Activated naive CD4-positive, alpha-beta T cell treated with anti-CD3 and anti-CD28 coated beads for 36 hours (primary cell): ENCODE measurements around the gene ZFP1. TPM values are rescaled to one million over a fixed set of nuclear protein-coding genes. Genes with fewer than 3 reads are reported as not detected.
"Not testable (repeated sequence)": the region's sequence is repeated elsewhere in the genome, so short reads cannot be mapped to it uniquely, and the experiment has no call there.

Experiments used
- CTCF ChIA-PET: fragments of 350-600 bp; sonication (Branson Sonifier 250); formaldehyde crosslinking; loops from one replicate; lab custom pipeline; 2021; ENCODE audit warnings: antibody characterized with exemption; lab: Charles Lee
- DNase-seq: peaks from one replicate; pipeline ENCODE4 v3.0.0-alpha.2; 2020
- H3K27ac Mint-ChIP-seq: one replicate; pipeline ENCODE4 v1.8.0; 2021; ENCODE audit warnings: mild to moderate bottlenecking, mixed read lengths
- H3K27me3 Mint-ChIP-seq: one replicate; pipeline ENCODE4 v1.8.0; 2021; ENCODE audit warnings: low read depth, mixed read lengths
- H3K36me3 Mint-ChIP-seq: one replicate; pipeline ENCODE4 v1.8.0; 2021; ENCODE audit warnings: low read depth, mixed read lengths
- H3K4me1 Mint-ChIP-seq: one replicate; pipeline ENCODE4 v1.8.0; 2021; ENCODE audit warnings: low read depth, mixed read lengths
- H3K4me3 Mint-ChIP-seq: one replicate; pipeline ENCODE4 v1.8.0; 2021; ENCODE audit warnings: mild to moderate bottlenecking, moderate library complexity, mixed read lengths
- H3K9me3 Mint-ChIP-seq: one replicate; pipeline ENCODE4 v1.8.0; 2021; ENCODE audit warnings: mixed read lengths
- intact Hi-C: fragments of 100-400 bp; cut with micrococcal nuclease; formaldehyde crosslinking; loops from one replicate; pipeline ENCODE4 v1.15.1; 2023
- total RNA-seq, 2 experiments: library from RNA; stranded (reverse); gene quantifications; one replicate each; pipeline ENCODE4 v1.2.3, GENCODE V29; 2021

The ZFP1 gene
- total RNA-seq, 2 experiments from 2014 or later: 20.2 to 20.9 TPM

GRCh38 chr16:75198135-75198600, 49.8 kb downstream of the ZFP1 start:
- no peaks in the 10 kb centered on the region for H3K9me3 Mint-ChIP-seq
- no peak overlapping the region for H3K4me3 Mint-ChIP-seq
- no peak for DNase-seq
- H3K27ac Mint-ChIP-seq: no peak overlapping the region
- intact Hi-C loops: loop anchor here (2.0 kb wide), 2 partner anchors 21 to 319 kb away; partner anchors contain the start of gene CTRB1
- CTCF ChIA-PET: interaction anchor here (0.8 to 3.9 kb wide), 19 partner anchors 11 to 593 kb away, joined by 3 to 45 read pairs (median 10); partner anchors contain the start of genes ADAT1 and TMEM170A
- no peaks in the 10 kb centered on the region for H3K36me3 Mint-ChIP-seq
- peaks cover 9% of the 10 kb centered on the region for H3K4me1 Mint-ChIP-seq
- H3K27me3 Mint-ChIP-seq: peaks cover 13% of the 10 kb centered on the region

GRCh38 chr16:75202069-75202590, 53.8 kb downstream of the ZFP1 start:
- intact Hi-C loops: no loop called here
- no peak overlapping the region for H3K27ac Mint-ChIP-seq
- no peak overlapping the region for H3K4me3 Mint-ChIP-seq
- no peaks in the 10 kb centered on the region for H3K36me3 Mint-ChIP-seq
- DNase-seq: no peak
- no peaks in the 10 kb centered on the region for H3K9me3 Mint-ChIP-seq
- peaks cover 9% of the 10 kb centered on the region for H3K4me1 Mint-ChIP-seq
- peaks cover 10% of the 10 kb centered on the region for H3K27me3 Mint-ChIP-seq
- CTCF ChIA-PET: interaction anchor here (1.2 to 3.9 kb wide), 3 partner anchors 31 to 315 kb away, joined by 4 to 45 read pairs (median 5); no protein-coding TSS in a partner anchor

- Mint-ChIP-seq H3K27ac (no peak overlapping the region), H3K36me3 (no peaks in the 10 kb centered on the region), H3K27me3 (peaks cover 5% of the 10 kb centered on the region), H3K4me1 (peaks cover 9% of the 10 kb centered on the region), H3K9me3 (no peaks in the 10 kb centered on the region), H3K4me3 (no peak overlapping the region)
- CTCF ChIA-PET: interaction anchor here (1.1 kb wide), 1 partner anchor 31 kb away, joined by 4 read pairs; no protein-coding TSS in a partner anchor
- DNase-seq: no peak
- intact Hi-C loops: no loop called here
Measured at GRCh38 chr16:75203096-75203495, 54.8 kb downstream of the ZFP1 start.

GRCh38 chr16:75203667-75204409, 55.5 kb downstream of the ZFP1 start:
- Mint-ChIP-seq H3K27ac (no peak overlapping the region), H3K36me3 (no peaks in the 10 kb centered on the region), H3K4me3 (no peak overlapping the region), H3K27me3 (no peaks in the 10 kb centered on the region), H3K9me3 (no peaks in the 10 kb centered on the region), H3K4me1 (peaks cover 9% of the 10 kb centered on the region)
- no peak for DNase-seq
- intact Hi-C loops: no loop called here
- CTCF ChIA-PET: interaction anchor here (1.1 kb wide), 2 partner anchors 16 to 30 kb away, joined by 4 to 5 read pairs; no protein-coding TSS in a partner anchor

GRCh38 chr16:75204410-75204758, 56.1 kb downstream of the ZFP1 start:
- Mint-ChIP-seq H3K27me3 (no peaks in the 10 kb centered on the region), H3K4me1 (peaks cover 9% of the 10 kb centered on the region), H3K4me3 (no peak overlapping the region), H3K9me3 (no peaks in the 10 kb centered on the region), H3K36me3 (no peaks in the 10 kb centered on the region), H3K27ac (no peak overlapping the region)
- CTCF ChIA-PET: interaction anchor here (1.1 kb wide), 1 partner anchor 15 kb away, joined by 5 read pairs; no protein-coding TSS in a partner anchor
- intact Hi-C loops: no loop called here
- no peak for DNase-seq

GRCh38 chr16:75204905-75205304, 56.6 kb downstream of the ZFP1 start:
- H3K4me1 Mint-ChIP-seq, DNase-seq, intact Hi-C loops, CTCF ChIA-PET, H3K36me3 Mint-ChIP-seq, H3K4me3 Mint-ChIP-seq, H3K27me3 Mint-ChIP-seq, H3K27ac Mint-ChIP-seq, H3K9me3 Mint-ChIP-seq: not testable (repeated sequence)

- DNase-seq, CTCF ChIA-PET, H3K9me3 Mint-ChIP-seq, H3K27ac Mint-ChIP-seq, H3K36me3 Mint-ChIP-seq, H3K4me3 Mint-ChIP-seq, H3K4me1 Mint-ChIP-seq, H3K27me3 Mint-ChIP-seq, intact Hi-C loops: not testable (repeated sequence)
Measured at GRCh38 chr16:75205438-75205837, 57.1 kb downstream of the ZFP1 start.

- H3K4me1 Mint-ChIP-seq, CTCF ChIA-PET, H3K4me3 Mint-ChIP-seq, H3K9me3 Mint-ChIP-seq, H3K36me3 Mint-ChIP-seq, DNase-seq, intact Hi-C loops, H3K27me3 Mint-ChIP-seq, H3K27ac Mint-ChIP-seq: not testable (repeated sequence)
Measured at GRCh38 chr16:75205961-75206748, 57.8 kb downstream of the ZFP1 start.

- H3K36me3 Mint-ChIP-seq: no peaks in the 10 kb centered on the region
- intact Hi-C loops: no loop called here
Measured at GRCh38 chr16:75206749-75207451, 58.6 kb downstream of the ZFP1 start, which contains the start of gene CTRB2. CTRB2 (minus strand) TSS chr16:75207161; CDS start chr16:75207141, 20 bp downstream.

GRCh38 chr16:75207831-75208230, 59.5 kb downstream of the ZFP1 start:
- H3K27ac Mint-ChIP-seq: no peak overlapping the region
- H3K27me3 Mint-ChIP-seq: no peaks in the 10 kb centered on the region
- no peaks in the 10 kb centered on the region for H3K9me3 Mint-ChIP-seq
- intact Hi-C loops: no loop called here
- CTCF ChIA-PET: no interaction called here
- H3K4me3 Mint-ChIP-seq: no peak overlapping the region
- H3K4me1 Mint-ChIP-seq: no peaks in the 10 kb centered on the region
- DNase-seq: no peak
- H3K36me3 Mint-ChIP-seq: no peaks in the 10 kb centered on the region

More at GRCh38 chr16:75206749-75207451, 58.6 kb downstream of the ZFP1 start, which contains the start of gene CTRB2:
- DNase-seq: no peak
- Mint-ChIP-seq H3K4me1 (no peaks in the 10 kb centered on the region), H3K27ac (no peak within 1 kb of the TSS), H3K27me3 (no peaks in the 10 kb centered on the region), H3K9me3 (no peaks in the 10 kb centered on the region), H3K4me3 (no peak within 1 kb of the TSS)
- CTCF ChIA-PET: no interaction called here

GRCh38 chr16:75208242-75208825, 60.0 kb downstream of the ZFP1 start:
- Mint-ChIP-seq H3K27ac (no peak overlapping the region), H3K4me3 (no peak overlapping the region), H3K36me3 (no peaks in the 10 kb centered on the region), H3K4me1 (no peaks in the 10 kb centered on the region), H3K9me3 (no peaks in the 10 kb centered on the region), H3K27me3 (no peaks in the 10 kb centered on the region)
- intact Hi-C loops: no loop called here
- no peak for DNase-seq
- CTCF ChIA-PET: interaction anchor here (2.3 to 2.6 kb wide), 2 partner anchors 9 to 25 kb away, joined by 10 to 17 read pairs; no protein-coding TSS in a partner anchor
